Measurements from ENCODE around the gene ALPK1. TPM values are rescaled to one million over a fixed set of nuclear protein-coding genes. Genes with fewer than 3 reads are reported as not detected.

The ALPK1 gene
- polyA plus RNA-seq, 1 of the 3 experiments (the other 2 are of a cell fraction), result 2.8 TPM

DNA sequence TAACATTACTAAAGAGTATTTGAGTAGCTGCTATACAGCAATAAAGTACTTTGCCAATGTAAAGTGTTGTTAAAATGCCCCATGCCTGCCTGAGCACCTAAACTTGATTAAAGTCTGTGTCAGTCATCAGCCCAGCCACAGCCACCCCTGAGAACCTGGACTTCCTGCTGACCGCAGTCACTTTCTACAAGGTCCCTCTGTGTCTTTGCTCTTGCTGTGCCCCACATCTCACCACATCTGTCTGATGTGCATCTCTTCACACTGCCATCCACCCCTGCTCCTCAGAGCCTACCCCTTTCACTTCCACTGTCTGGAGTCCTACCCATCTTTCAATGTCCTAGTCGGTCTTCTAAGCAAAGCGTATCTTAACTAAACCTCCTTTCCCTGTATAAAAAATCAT is 25.7 kb downstream of the ALPK1 start:
- Histone ChIP-seq H3K36me3 (replicated peaks in 1 of 2; ENCODE audit: control insufficient read depth in 1 of 2, insufficient read depth in 2 of 2, low read length in 1 of 2) (no peaks in the 10 kb centered on the region), H3K27ac (ENCODE audit: low read depth in 2 of 2, low read length in 1 of 2) (no peak overlapping the region), H3K4me3 (ENCODE audit: low read depth in 2 of 2, low read length in 1 of 2) (no peak overlapping the region), H3K9me3 (no peaks in the 10 kb centered on the region), H3K9me2 (no peaks in the 10 kb centered on the region), H3K4me2 (no peak overlapping the region), H3K4me1 (ENCODE audit: control insufficient read depth in 1 of 2, insufficient read depth in 2 of 2, low read depth in 1 of 2, low read length in 1 of 2) (peaks cover 0 to 12% of the 10 kb centered on the region in 2 experiments; a peak in 2 of 4 replicates), H3K9ac (no peak overlapping the region), H3K79me2 (ENCODE audit: insufficient read depth) (no peaks in the 10 kb centered on the region), H3K27me3 (ENCODE audit: insufficient read depth) (no peaks in the 10 kb centered on the region), H3F3A (replicated peaks; ENCODE audit: insufficient read depth) (no peaks in the 10 kb centered on the region), H2AFZ (ENCODE audit: low read depth) (no peak overlapping the region), H4K20me1 (ENCODE audit: insufficient read depth) (no peaks in the 10 kb centered on the region)
- DNase-seq, result no peak
- no peak for TF ChIP-seq SMC3 (IDR thresholded peaks at IDR 0.05; ENCODE audit: low read depth, low read length)
- TF ChIP-seq ELF1 (IDR thresholded peaks at IDR 0.05), result no peak
- TF ChIP-seq SIN3A (IDR thresholded peaks at IDR 0.05; ENCODE audit: borderline replicate concordance, low read depth, low read length), result no peak
- TF ChIP-seq, protein P1, sequence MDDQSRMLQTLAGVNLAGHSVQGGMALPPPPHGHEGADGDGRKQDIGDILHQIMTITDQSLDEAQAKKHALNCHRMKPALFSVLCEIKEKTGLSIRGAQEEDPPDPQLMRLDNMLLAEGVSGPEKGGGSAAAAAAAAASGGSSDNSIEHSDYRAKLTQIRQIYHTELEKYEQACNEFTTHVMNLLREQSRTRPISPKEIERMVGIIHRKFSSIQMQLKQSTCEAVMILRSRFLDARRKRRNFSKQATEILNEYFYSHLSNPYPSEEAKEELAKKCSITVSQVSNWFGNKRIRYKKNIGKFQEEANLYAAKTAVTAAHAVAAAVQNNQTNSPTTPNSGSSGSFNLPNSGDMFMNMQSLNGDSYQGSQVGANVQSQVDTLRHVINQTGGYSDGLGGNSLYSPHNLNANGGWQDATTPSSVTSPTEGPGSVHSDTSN (IDR thresholded peaks at IDR 0.05), result no peak
- TF ChIP-seq TCF12 (IDR thresholded peaks at IDR 0.05), result no peak
- no peak for TF ChIP-seq MXI1 (IDR thresholded peaks at IDR 0.05; ENCODE audit: low read depth, low read length)
- no peak for TF ChIP-seq MEF2A (IDR thresholded peaks at IDR 0.05; ENCODE audit: borderline replicate concordance, low read depth)
- TF ChIP-seq GABPA (IDR thresholded peaks at IDR 0.05; ENCODE audit: low read depth), result no peak
- no peak for TF ChIP-seq FOSL2 (IDR thresholded peaks at IDR 0.05; ENCODE audit: borderline replicate concordance, low read depth)
- TF ChIP-seq FOXJ3 (CRISPR knock-in tag; IDR thresholded peaks at IDR 0.05), result no peak
- TF ChIP-seq RAD21 (IDR thresholded peaks at IDR 0.05; ENCODE audit: low read length), result no peak
- no peak for TF ChIP-seq USF1 (IDR thresholded peaks at IDR 0.05; ENCODE audit: borderline replicate concordance, low read depth)
- TF ChIP-seq, protein P2, sequence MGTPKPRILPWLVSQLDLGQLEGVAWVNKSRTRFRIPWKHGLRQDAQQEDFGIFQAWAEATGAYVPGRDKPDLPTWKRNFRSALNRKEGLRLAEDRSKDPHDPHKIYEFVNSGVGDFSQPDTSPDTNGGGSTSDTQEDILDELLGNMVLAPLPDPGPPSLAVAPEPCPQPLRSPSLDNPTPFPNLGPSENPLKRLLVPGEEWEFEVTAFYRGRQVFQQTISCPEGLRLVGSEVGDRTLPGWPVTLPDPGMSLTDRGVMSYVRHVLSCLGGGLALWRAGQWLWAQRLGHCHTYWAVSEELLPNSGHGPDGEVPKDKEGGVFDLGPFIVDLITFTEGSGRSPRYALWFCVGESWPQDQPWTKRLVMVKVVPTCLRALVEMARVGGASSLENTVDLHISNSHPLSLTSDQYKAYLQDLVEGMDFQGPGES (IDR thresholded peaks at IDR 0.05; ENCODE audit: low read depth, low read length), result no peak
- TF ChIP-seq RFX5 (IDR thresholded peaks at IDR 0.05; ENCODE audit: low read length), result no peak
- TF ChIP-seq CHD2 (IDR thresholded peaks at IDR 0.05; ENCODE audit: low read length, partially characterized antibody), result no peak
- TF ChIP-seq JUND (IDR thresholded peaks at IDR 0.05), result no peak
- TF ChIP-seq TAF1 (IDR thresholded peaks at IDR 0.05; ENCODE audit: borderline replicate concordance, low read depth, low read length), result no peak
- ChIA-PET POLR2A (no interaction called here), CTCF (interaction anchor here (0.7 to 3.4 kb wide), 27 partner anchors 8 to 499 kb away, joined by 3 to 16 read pairs (median 4); partner anchors contain the start of gene FAM241A)
- WGBS (ENCODE audit: low lambda C conversion rate), result 94% methylated on average over 3 of the region's 3 CpGs

GRCh38 chr4:112325530-112325929 is 28.4 kb downstream of the ALPK1 start:
- H3K9ac ChIP-seq, result no peak overlapping the region
- H3K79me2 ChIP-seq (ENCODE audit: insufficient read depth), result no peaks in the 10 kb centered on the region
- no peaks in the 10 kb centered on the region for H3K27me3 ChIP-seq (ENCODE audit: insufficient read depth)
- H3K9me3 ChIP-seq, result no peaks in the 10 kb centered on the region
- no peak overlapping the region for H3K4me2 ChIP-seq
- peak overlapping the region in 1 of 2 experiments; percentile 58; a peak in 2 of 4 replicates for H3K27ac ChIP-seq (ENCODE audit: low read depth in 2 of 2, low read length in 1 of 2)
- no peaks in the 10 kb centered on the region for H4K20me1 ChIP-seq (ENCODE audit: insufficient read depth)
- peaks cover 0 to 15% of the 10 kb centered on the region in 2 experiments; a peak in 2 of 4 replicates for H3K4me1 ChIP-seq (ENCODE audit: control insufficient read depth in 1 of 2, insufficient read depth in 2 of 2, low read depth in 1 of 2, low read length in 1 of 2)
- ChIA-PET POLR2A (no interaction called here), CTCF (interaction anchor here (1.1 to 2.2 kb wide), 3 partner anchors 226 to 312 kb away, joined by 3 to 15 read pairs (median 8); partner anchors contain the start of gene LARP7)
- no peak overlapping the region for H3K4me3 ChIP-seq (ENCODE audit: low read depth in 2 of 2, low read length in 1 of 2)
- peak; percentile 58 for DNase-seq
- no peaks in the 10 kb centered on the region for H3K9me2 ChIP-seq
- H3K36me3 ChIP-seq (replicated peaks in 1 of 2; ENCODE audit: control insufficient read depth in 1 of 2, insufficient read depth in 2 of 2, low read length in 1 of 2), result no peaks in the 10 kb centered on the region
- H2AFZ ChIP-seq (ENCODE audit: low read depth), result no peak overlapping the region
- 65% methylated on average over 6 of the region's 6 CpGs for WGBS (ENCODE audit: low lambda C conversion rate)
- H3F3A ChIP-seq (replicated peaks; ENCODE audit: insufficient read depth), result no peaks in the 10 kb centered on the region
- no peak for TF ChIP-seq NFIC (IDR thresholded peaks at IDR 0.05; ENCODE audit: borderline replicate concordance)
- TF ChIP-seq EZH2phosphoT487 (IDR thresholded peaks at IDR 0.05; ENCODE audit: borderline replicate concordance, low read depth), result no peak
- TF ChIP-seq, protein P1 (IDR thresholded peaks at IDR 0.05), result no peak
- TF ChIP-seq SIN3A (IDR thresholded peaks at IDR 0.05; ENCODE audit: borderline replicate concordance, low read depth, low read length), result no peak
- TF ChIP-seq, protein P2 (IDR thresholded peaks at IDR 0.05; ENCODE audit: low read depth, low read length), result no peak
- TF ChIP-seq TAF1 (IDR thresholded peaks at IDR 0.05; ENCODE audit: borderline replicate concordance, low read depth, low read length), result no peak
- TF ChIP-seq, protein P3, sequence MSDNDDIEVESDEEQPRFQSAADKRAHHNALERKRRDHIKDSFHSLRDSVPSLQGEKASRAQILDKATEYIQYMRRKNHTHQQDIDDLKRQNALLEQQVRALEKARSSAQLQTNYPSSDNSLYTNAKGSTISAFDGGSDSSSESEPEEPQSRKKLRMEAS (IDR thresholded peaks at IDR 0.05; ENCODE audit: low read depth), result no peak
- no peak for TF ChIP-seq TCF12 (IDR thresholded peaks at IDR 0.05)
- TF ChIP-seq JUND (IDR thresholded peaks at IDR 0.05), result no peak
- peak; percentile 72 for TF ChIP-seq RCOR1 (IDR thresholded peaks at IDR 0.05; ENCODE audit: low read length)
- TF ChIP-seq FOXM1 (IDR thresholded peaks at IDR 0.05; ENCODE audit: low read depth), result no peak
- no peak for TF ChIP-seq RXRA (IDR thresholded peaks at IDR 0.05; ENCODE audit: borderline replicate concordance, low read depth)
- peak; percentile 90 for TF ChIP-seq GATA2 (CRISPR knock-in tag; IDR thresholded peaks at IDR 0.05)
